Measurements from ENCODE around the gene THBD.

The THBD gene

GRCh38 chr20:23079926-23080325 lies 30.5 kb upstream of the THBD start:
- no peak overlapping the region for H3K4me3 ChIP-seq (ENCODE audit: low read depth, low read length)
- no peak for DNase-seq (ENCODE audit: low read depth)
- TF ChIP-seq, protein P1, sequence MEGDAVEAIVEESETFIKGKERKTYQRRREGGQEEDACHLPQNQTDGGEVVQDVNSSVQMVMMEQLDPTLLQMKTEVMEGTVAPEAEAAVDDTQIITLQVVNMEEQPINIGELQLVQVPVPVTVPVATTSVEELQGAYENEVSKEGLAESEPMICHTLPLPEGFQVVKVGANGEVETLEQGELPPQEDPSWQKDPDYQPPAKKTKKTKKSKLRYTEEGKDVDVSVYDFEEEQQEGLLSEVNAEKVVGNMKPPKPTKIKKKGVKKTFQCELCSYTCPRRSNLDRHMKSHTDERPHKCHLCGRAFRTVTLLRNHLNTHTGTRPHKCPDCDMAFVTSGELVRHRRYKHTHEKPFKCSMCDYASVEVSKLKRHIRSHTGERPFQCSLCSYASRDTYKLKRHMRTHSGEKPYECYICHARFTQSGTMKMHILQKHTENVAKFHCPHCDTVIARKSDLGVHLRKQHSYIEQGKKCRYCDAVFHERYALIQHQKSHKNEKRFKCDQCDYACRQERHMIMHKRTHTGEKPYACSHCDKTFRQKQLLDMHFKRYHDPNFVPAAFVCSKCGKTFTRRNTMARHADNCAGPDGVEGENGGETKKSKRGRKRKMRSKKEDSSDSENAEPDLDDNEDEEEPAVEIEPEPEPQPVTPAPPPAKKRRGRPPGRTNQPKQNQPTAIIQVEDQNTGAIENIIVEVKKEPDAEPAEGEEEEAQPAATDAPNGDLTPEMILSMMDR (IDR thresholded peaks at IDR 0.05; ENCODE audit: low read depth, low read length, missing control alignments): no peak

DNA sequence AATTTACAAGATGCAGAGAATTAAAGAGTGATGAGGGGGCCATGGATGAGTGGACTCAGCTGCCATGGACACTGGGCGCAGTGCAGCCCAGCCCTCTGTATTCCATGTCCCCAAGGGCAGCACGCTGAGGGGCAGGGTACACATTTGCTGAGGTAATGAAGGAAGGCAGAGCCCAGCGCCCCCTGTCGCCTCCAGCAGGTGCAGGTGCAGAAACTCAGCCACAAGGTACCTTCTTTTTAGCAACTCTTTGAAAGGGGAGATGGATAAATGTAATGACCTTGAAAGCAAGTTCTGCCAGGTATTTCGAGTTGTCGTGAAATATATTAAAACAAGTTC lies 29.5 kb upstream of the THBD start:
- no peak overlapping the region for H3K4me3 ChIP-seq (ENCODE audit: low read depth, low read length)
- no peak for DNase-seq (ENCODE audit: low read depth)
- TF ChIP-seq, protein P1 (IDR thresholded peaks at IDR 0.05; ENCODE audit: low read depth, low read length, missing control alignments): peak; percentile 42

- H3K4me3 ChIP-seq (ENCODE audit: low read depth, low read length): no peak overlapping the region
- TF ChIP-seq, protein P1 (IDR thresholded peaks at IDR 0.05; ENCODE audit: low read depth, low read length, missing control alignments): no peak
- DNase-seq (ENCODE audit: low read depth): no peak
These were observed 29.0 kb upstream of the THBD start for GRCh38 chr20:23078351-23079015.

DNA sequence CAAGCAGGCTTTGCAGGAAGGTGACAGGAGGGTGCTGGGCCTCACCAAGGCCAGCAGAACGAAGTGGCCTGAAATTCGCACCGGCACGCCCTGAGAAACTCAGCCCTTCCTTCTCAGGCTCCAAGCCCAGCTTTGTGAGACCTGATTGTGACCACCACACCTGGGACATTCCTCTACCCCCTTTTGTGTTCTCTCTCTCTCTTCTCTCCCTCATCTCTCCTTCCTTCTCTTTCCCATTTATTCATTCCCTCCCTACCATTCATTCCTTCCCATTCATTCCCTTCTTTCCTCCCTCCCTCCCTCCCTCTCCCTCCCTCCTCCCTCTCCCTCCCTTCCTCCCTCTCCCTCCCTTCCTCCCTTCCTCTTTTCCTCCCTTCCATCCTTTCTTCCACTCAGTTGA lies 27.8 kb upstream of the THBD start:
- TF ChIP-seq, protein P1 (IDR thresholded peaks at IDR 0.05; ENCODE audit: low read depth, low read length, missing control alignments): no peak
- no peak overlapping the region for H3K4me3 ChIP-seq (ENCODE audit: low read depth, low read length)
- DNase-seq (ENCODE audit: low read depth): no peak

- no peak overlapping the region for H3K4me3 ChIP-seq (ENCODE audit: low read depth, low read length)
- TF ChIP-seq, protein P1 (IDR thresholded peaks at IDR 0.05; ENCODE audit: low read depth, low read length, missing control alignments): no peak
- DNase-seq (ENCODE audit: low read depth): no peak
These were observed 24.6 kb upstream of the THBD start for GRCh38 chr20:23074052-23074451.

DNA sequence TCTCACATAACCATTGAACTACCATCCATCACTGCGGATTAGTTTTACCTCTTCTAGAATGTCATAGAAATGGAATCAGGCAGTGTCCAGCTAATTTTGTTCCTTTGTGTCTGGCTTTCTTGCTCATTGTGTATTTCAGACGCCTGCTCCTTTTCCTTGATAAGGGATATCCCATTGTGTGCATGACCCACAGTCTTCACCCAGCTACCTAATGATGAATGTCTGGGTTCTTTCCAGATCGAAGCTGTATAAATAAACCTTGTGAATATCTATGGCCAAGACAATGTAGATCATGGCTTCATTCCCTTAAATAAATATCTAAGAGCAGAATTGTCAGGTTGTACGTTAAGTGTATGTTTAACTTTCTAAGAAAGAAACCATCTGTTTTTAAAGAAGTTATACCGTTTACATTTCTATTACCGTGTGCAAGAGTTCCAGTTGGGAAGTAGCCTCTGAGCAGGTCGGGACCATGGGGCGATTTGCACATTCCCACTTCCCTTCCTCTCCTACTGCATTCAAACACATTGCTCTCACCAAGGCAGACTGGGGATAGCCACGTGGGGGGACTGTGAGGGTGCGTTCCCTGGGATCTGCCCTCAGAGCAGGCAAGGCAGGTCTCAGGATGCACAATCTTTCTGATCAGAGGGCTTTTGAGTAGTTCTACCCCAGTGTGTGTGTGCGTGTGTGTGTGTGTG lies 23.6 kb upstream of the THBD start:
- H3K4me3 ChIP-seq (ENCODE audit: low read depth, low read length): no peak overlapping the region
- no peak for DNase-seq (ENCODE audit: low read depth)
- TF ChIP-seq, protein P1 (IDR thresholded peaks at IDR 0.05; ENCODE audit: low read depth, low read length, missing control alignments): no peak

GRCh38 chr20:23071996-23072395 lies 22.5 kb upstream of the THBD start:
- no peak overlapping the region for H3K4me3 ChIP-seq (ENCODE audit: low read depth, low read length)
- no peak for DNase-seq (ENCODE audit: low read depth)
- TF ChIP-seq, protein P1 (IDR thresholded peaks at IDR 0.05; ENCODE audit: low read depth, low read length, missing control alignments): no peak
